Breast epithelium (tissue), 3 donors: Measurements from ENCODE around the gene CTNNA2.

ENCODE experiments used
- CTCF ChIP-seq, 3 donors: fragments of 450-650 bp; IDR thresholded peaks; one replicate each; pipeline ENCODE4 v1.5.1; 2016 to 2017; ENCODE audit warnings: antibody characterized with exemption in 3 of 3, mild to moderate bottlenecking in 3 of 3, moderate library complexity in 3 of 3
- POLR2AphosphoS5 ChIP-seq, 3 donors: sonication (generic); formaldehyde crosslinking; IDR thresholded peaks; one replicate each; pipeline ENCODE4 v1.6.1; 2017; ENCODE audit warnings: antibody characterized with exemption in 3 of 3

GRCh38 chr2:79910643-79911042, 397.8 kb downstream of the CTNNA2 start:
- TF ChIP-seq CTCF (IDR thresholded peaks at IDR 0.05), result no peak
- TF ChIP-seq POLR2AphosphoS5 (IDR thresholded peaks at IDR 0.05), result no peak
